ENCODE data around the gene COL28A1.

GRCh38 chr7:7318601-7319000, 217.1 kb downstream of the COL28A1 start:
- no peak for TF ChIP-seq CTCF (conservative IDR thresholded peaks at IDR 0.05 in 1 of 2, IDR thresholded peaks at IDR 0.05 in 1 of 2; ENCODE audit: extremely low read depth in 1 of 2, insufficient read depth in 1 of 2, low read depth in 1 of 2, low read length in 2 of 2)
- TF ChIP-seq EZH2 (IDR thresholded peaks at IDR 0.05; ENCODE audit: borderline replicate concordance, low read length), result no peak
